ENCODE measurements around the gene MEA1.

- TF ChIP-seq CTCF (IDR thresholded peaks at IDR 0.05 in 2 of 3, conservative IDR thresholded peaks at IDR 0.05 in 1 of 3; ENCODE audit: control insufficient read depth in 2 of 3, extremely low read depth in 1 of 3, insufficient read depth in 1 of 3, low read depth in 3 of 3, low read length in 3 of 3) (no peak), STAT3 (IDR thresholded peaks at IDR 0.05; ENCODE audit: low read depth, low read length) (no peak), BACH1 (IDR thresholded peaks at IDR 0.05; ENCODE audit: borderline replicate concordance) (0 out of 2 replicates have a peak, but pooled peaks have one; percentile 1), YY1 (IDR thresholded peaks at IDR 0.05; ENCODE audit: low read depth, low read length) (peak; percentile 81)
These were observed 34.8 kb downstream of the MEA1 start, which contains the start of gene PEX6 for GRCh38 chr6:42978839-42979522.
